Measurements from ENCODE around the gene CEACAM18. TPM values are rescaled to one million over a fixed set of nuclear protein-coding genes. Genes with fewer than 3 reads are reported as not detected.

Gene CEACAM18
- total RNA-seq, 1 donor from 2014 or later: not detected

DNA sequence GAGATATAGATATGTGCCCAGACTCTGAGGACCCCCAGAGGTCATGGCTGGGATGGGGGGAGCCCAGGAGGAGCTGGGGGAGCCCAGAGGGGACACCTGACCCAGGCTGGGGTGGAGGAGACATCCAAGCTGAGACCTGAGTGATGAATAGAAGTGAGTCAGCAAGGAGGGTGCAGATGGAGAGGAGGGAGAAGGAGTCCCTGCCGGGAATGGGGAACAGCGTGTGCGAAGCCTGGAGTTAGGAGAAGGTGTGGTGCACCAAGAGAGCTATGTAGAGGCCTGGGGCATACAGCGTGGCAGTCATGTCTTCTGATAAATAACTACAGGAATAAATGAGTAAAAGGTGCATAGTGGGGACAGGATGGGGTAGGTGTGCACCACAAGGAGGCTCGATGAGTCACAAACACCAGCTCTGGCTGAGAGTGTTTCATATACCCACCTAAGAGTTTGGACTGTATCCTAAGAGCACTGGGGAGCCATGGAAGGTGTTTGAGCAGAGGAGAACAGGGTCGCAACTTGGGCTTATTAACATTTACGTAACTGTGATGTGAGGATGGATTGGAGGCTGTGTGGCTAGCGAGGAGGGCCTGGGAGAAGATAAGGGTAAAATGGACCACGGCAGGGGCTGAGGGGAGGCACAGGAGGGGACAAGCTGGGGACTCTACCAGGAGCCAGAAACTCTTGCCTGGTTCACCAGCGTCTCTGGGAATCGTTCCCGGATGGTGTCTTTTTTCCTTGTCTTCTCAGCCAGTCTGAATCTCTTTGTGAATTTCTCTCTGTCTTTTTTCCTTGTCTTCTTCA is 1.4 kb downstream of the CEACAM18 start:
- no peak for DNase-seq (ENCODE audit: low spot score)
- Mint-ChIP-seq H3K4me3 (ENCODE audit: unreplicated experiment) (no peak overlapping the region), H3K27me3 (ENCODE audit: unreplicated experiment) (peaks cover 6% of the 10 kb centered on the region), H3K27ac (ENCODE audit: unreplicated experiment) (no peak overlapping the region), H3K36me3 (ENCODE audit: low read depth, unreplicated experiment) (peaks cover 9% of the 10 kb centered on the region), H3K9me3 (ENCODE audit: unreplicated experiment) (no peaks in the 10 kb centered on the region), H3K4me1 (ENCODE audit: unreplicated experiment) (no peaks in the 10 kb centered on the region)
- TF ChIP-seq, protein P1, sequence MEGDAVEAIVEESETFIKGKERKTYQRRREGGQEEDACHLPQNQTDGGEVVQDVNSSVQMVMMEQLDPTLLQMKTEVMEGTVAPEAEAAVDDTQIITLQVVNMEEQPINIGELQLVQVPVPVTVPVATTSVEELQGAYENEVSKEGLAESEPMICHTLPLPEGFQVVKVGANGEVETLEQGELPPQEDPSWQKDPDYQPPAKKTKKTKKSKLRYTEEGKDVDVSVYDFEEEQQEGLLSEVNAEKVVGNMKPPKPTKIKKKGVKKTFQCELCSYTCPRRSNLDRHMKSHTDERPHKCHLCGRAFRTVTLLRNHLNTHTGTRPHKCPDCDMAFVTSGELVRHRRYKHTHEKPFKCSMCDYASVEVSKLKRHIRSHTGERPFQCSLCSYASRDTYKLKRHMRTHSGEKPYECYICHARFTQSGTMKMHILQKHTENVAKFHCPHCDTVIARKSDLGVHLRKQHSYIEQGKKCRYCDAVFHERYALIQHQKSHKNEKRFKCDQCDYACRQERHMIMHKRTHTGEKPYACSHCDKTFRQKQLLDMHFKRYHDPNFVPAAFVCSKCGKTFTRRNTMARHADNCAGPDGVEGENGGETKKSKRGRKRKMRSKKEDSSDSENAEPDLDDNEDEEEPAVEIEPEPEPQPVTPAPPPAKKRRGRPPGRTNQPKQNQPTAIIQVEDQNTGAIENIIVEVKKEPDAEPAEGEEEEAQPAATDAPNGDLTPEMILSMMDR (IDR thresholded peaks at IDR 0.05; ENCODE audit: unreplicated experiment): no peak

- H3K4me1 Mint-ChIP-seq (ENCODE audit: unreplicated experiment): no peaks in the 10 kb centered on the region
- DNase-seq (ENCODE audit: low spot score): peak; percentile 72
- H3K36me3 Mint-ChIP-seq (ENCODE audit: low read depth, unreplicated experiment): peaks cover 9% of the 10 kb centered on the region
- no peaks in the 10 kb centered on the region for H3K9me3 Mint-ChIP-seq (ENCODE audit: unreplicated experiment)
- H3K27me3 Mint-ChIP-seq (ENCODE audit: unreplicated experiment): peaks cover 6% of the 10 kb centered on the region
- TF ChIP-seq, protein P1 (IDR thresholded peaks at IDR 0.05; ENCODE audit: unreplicated experiment): no peak
- no peak overlapping the region for H3K27ac Mint-ChIP-seq (ENCODE audit: unreplicated experiment)
- H3K4me3 Mint-ChIP-seq (ENCODE audit: unreplicated experiment): no peak overlapping the region
These were observed 2.3 kb downstream of the CEACAM18 start for GRCh38 chr19:51480590-51480989.

- no peaks in the 10 kb centered on the region for H3K4me1 Mint-ChIP-seq (ENCODE audit: unreplicated experiment)
- no peaks in the 10 kb centered on the region for H3K36me3 Mint-ChIP-seq (ENCODE audit: low read depth, unreplicated experiment)
- H3K27me3 Mint-ChIP-seq (ENCODE audit: unreplicated experiment): no peaks in the 10 kb centered on the region
- no peak for DNase-seq (ENCODE audit: low spot score)
- H3K9me3 Mint-ChIP-seq (ENCODE audit: unreplicated experiment): peaks cover 2% of the 10 kb centered on the region
- no peak overlapping the region for H3K27ac Mint-ChIP-seq (ENCODE audit: unreplicated experiment)
- H3K4me3 Mint-ChIP-seq (ENCODE audit: unreplicated experiment): no peak overlapping the region
- TF ChIP-seq, protein P1 (IDR thresholded peaks at IDR 0.05; ENCODE audit: unreplicated experiment): no peak
These were observed 7.8 kb downstream of the CEACAM18 start for GRCh38 chr19:51485960-51486660.

- DNase-seq (ENCODE audit: low spot score): no peak
- no peak overlapping the region for H3K4me3 Mint-ChIP-seq (ENCODE audit: unreplicated experiment)
- TF ChIP-seq, protein P1 (IDR thresholded peaks at IDR 0.05; ENCODE audit: unreplicated experiment): no peak
- no peak overlapping the region for H3K27ac Mint-ChIP-seq (ENCODE audit: unreplicated experiment)
- peaks cover 3% of the 10 kb centered on the region for H3K36me3 Mint-ChIP-seq (ENCODE audit: low read depth, unreplicated experiment)
- no peaks in the 10 kb centered on the region for H3K27me3 Mint-ChIP-seq (ENCODE audit: unreplicated experiment)
- H3K9me3 Mint-ChIP-seq (ENCODE audit: unreplicated experiment): peaks cover 12% of the 10 kb centered on the region
- no peaks in the 10 kb centered on the region for H3K4me1 Mint-ChIP-seq (ENCODE audit: unreplicated experiment)
These were observed 10.2 kb downstream of the CEACAM18 start for GRCh38 chr19:51488491-51488890.

GRCh38 chr19:51489113-51489512 is 10.8 kb downstream of the CEACAM18 start:
- no peak for DNase-seq (ENCODE audit: low spot score)
- Mint-ChIP-seq H3K4me1 (ENCODE audit: unreplicated experiment) (no peaks in the 10 kb centered on the region), H3K27me3 (ENCODE audit: unreplicated experiment) (no peaks in the 10 kb centered on the region), H3K27ac (ENCODE audit: unreplicated experiment) (no peak overlapping the region), H3K4me3 (ENCODE audit: unreplicated experiment) (no peak overlapping the region), H3K36me3 (ENCODE audit: low read depth, unreplicated experiment) (peaks cover 4% of the 10 kb centered on the region), H3K9me3 (ENCODE audit: unreplicated experiment) (peaks cover 12% of the 10 kb centered on the region)
- TF ChIP-seq, protein P1 (IDR thresholded peaks at IDR 0.05; ENCODE audit: unreplicated experiment): no peak
